Urinary bladder (tissue), 4 donors: ENCODE data around the gene CYP3A7. TPM values are rescaled to one million over a fixed set of nuclear protein-coding genes. Genes with fewer than 3 reads are reported as not detected.
"Not testable (repeated sequence)": the region's sequence is repeated elsewhere in the genome, so short reads cannot be mapped to it uniquely, and the experiment has no call there.

ENCODE experiments used
- DNase-seq: peaks from one replicate; pipeline ENCODE4 v3.0.0-alpha.2; 2015; ENCODE audit errors: extremely low spot score
- H3K27ac ChIP-seq: one replicate; pipeline ENCODE4 v1.5.1; 2013; ENCODE audit warnings: low read depth, mild to moderate bottlenecking, moderate library complexity
- H3K36me3 ChIP-seq: one replicate; pipeline ENCODE4 v1.6.1; 2013; ENCODE audit warnings: mild to moderate bottlenecking, moderate library complexity; ENCODE audit not compliant: insufficient read depth
- H3K4me1 ChIP-seq: one replicate; pipeline ENCODE4 v1.6.1; 2013; ENCODE audit warnings: mild to moderate bottlenecking, moderate library complexity; ENCODE audit not compliant: insufficient read depth
- H3K4me3 ChIP-seq: one replicate; pipeline ENCODE4 v1.5.1; 2013; ENCODE audit warnings: low read depth, low read length
- WGBS: extraction: QIAGEN DNeasy Blood & Tissue Kit; methylation state at CpG from one replicate; pipeline ENCODE4 v1.1.7; 2013; 5-methylcytosine and 5-hydroxymethylcytosine counted together
- polyA plus RNA-seq: library from polyadenylated mRNA; stranded (reverse); fragments of 200-250 nt; gene quantifications from one replicate; pipeline ENCODE4 v1.2.3, GENCODE V29; 2013
- total RNA-seq: library from RNA; depleted of rRNA; stranded (reverse); fragments of >200 nt; gene quantifications from one replicate; pipeline ENCODE4 v1.2.3, GENCODE V29; 2014
- donor health status: healthy with polysubstance abuse.
- donor health status: healthy.

Gene CYP3A7
- 0.21 TPM for total RNA-seq
- polyA plus RNA-seq: 0.06 TPM

- no peak within 1 kb of the TSS for H3K27ac ChIP-seq
- no peak within 1 kb of the TSS for H3K4me3 ChIP-seq
- WGBS: 24% methylated on average over 5 of the region's 5 CpGs
- H3K4me1 ChIP-seq: no peaks in the 10 kb centered on the region
- H3K36me3 ChIP-seq: no peaks in the 10 kb centered on the region
- DNase-seq: no peak
Measured at GRCh38 chr7:99734987-99735386, at the start of gene CYP3A7. Gene CYP3A7 (minus strand): TSS chr7:99735196. CDS start chr7:99735093, 103 bp downstream.

- Histone ChIP-seq H3K4me1 (no peaks in the 10 kb centered on the region), H3K36me3 (no peaks in the 10 kb centered on the region), H3K27ac (no peak within 1 kb of the TSS), H3K4me3 (no peak within 1 kb of the TSS)
- no peak for DNase-seq
Measured at GRCh38 chr7:99784007-99784406, 49.0 kb upstream of the CYP3A7 start, which contains the start of gene CYP3A4. Gene CYP3A4 (minus strand): TSS chr7:99784184. CDS start chr7:99784081, 103 bp downstream.

- no peak overlapping the region for H3K4me3 ChIP-seq
- no peak overlapping the region for H3K27ac ChIP-seq
- WGBS: 67% methylated on average over 5 of the region's 5 CpGs
- H3K36me3 ChIP-seq: no peaks in the 10 kb centered on the region
- no peaks in the 10 kb centered on the region for H3K4me1 ChIP-seq
- no peak for DNase-seq
Measured at GRCh38 chr7:99782012-99782953, 47.3 kb upstream of the CYP3A7 start.

GRCh38 chr7:99780588-99780987, 45.6 kb upstream of the CYP3A7 start:
- no peak overlapping the region for H3K27ac ChIP-seq
- H3K4me1 ChIP-seq: no peaks in the 10 kb centered on the region
- H3K4me3 ChIP-seq: no peak overlapping the region
- DNase-seq: no peak
- H3K36me3 ChIP-seq: no peaks in the 10 kb centered on the region
- WGBS: 80% methylated on average over 1 of the region's 1 CpG

- 80% methylated on average over 3 of the region's 3 CpGs for WGBS
- Histone ChIP-seq H3K27ac (no peak overlapping the region), H3K4me1 (no peaks in the 10 kb centered on the region), H3K4me3 (no peak overlapping the region), H3K36me3 (no peaks in the 10 kb centered on the region)
- no peak for DNase-seq
Measured at GRCh38 chr7:99779949-99780348, 45.0 kb upstream of the CYP3A7 start.

GRCh38 chr7:99778880-99779279, 43.9 kb upstream of the CYP3A7 start:
- 81% methylated on average over 5 of the region's 5 CpGs for WGBS
- Histone ChIP-seq H3K27ac (no peak overlapping the region), H3K4me1 (no peaks in the 10 kb centered on the region), H3K36me3 (no peaks in the 10 kb centered on the region), H3K4me3 (no peak overlapping the region)
- no peak for DNase-seq

GRCh38 chr7:99773395-99773794, 38.4 kb upstream of the CYP3A7 start:
- 70% methylated on average over 1 of the region's 1 CpG for WGBS
- not testable (repeated sequence) for H3K36me3 ChIP-seq, H3K4me3 ChIP-seq, H3K4me1 ChIP-seq, DNase-seq, H3K27ac ChIP-seq

- no peaks in the 10 kb centered on the region for H3K36me3 ChIP-seq
- no peaks in the 10 kb centered on the region for H3K4me1 ChIP-seq
- H3K4me3 ChIP-seq: no peak overlapping the region
- DNase-seq: no peak
- WGBS: 80% methylated on average over 1 of the region's 1 CpG
- no peak overlapping the region for H3K27ac ChIP-seq
Measured at GRCh38 chr7:99772565-99772964, 37.6 kb upstream of the CYP3A7 start.

GRCh38 chr7:99769494-99769893, 34.5 kb upstream of the CYP3A7 start:
- 90% methylated on average over 3 of the region's 3 CpGs for WGBS
- not testable (repeated sequence) for H3K4me3 ChIP-seq, DNase-seq, H3K27ac ChIP-seq, H3K36me3 ChIP-seq, H3K4me1 ChIP-seq

GRCh38 chr7:99768471-99768870, 33.5 kb upstream of the CYP3A7 start:
- no peak for DNase-seq
- Histone ChIP-seq H3K36me3 (no peaks in the 10 kb centered on the region), H3K4me1 (no peaks in the 10 kb centered on the region), H3K4me3 (no peak overlapping the region), H3K27ac (no peak overlapping the region)
- 88% methylated on average over 2 of the region's 2 CpGs for WGBS

GRCh38 chr7:99767662-99768061, 32.7 kb upstream of the CYP3A7 start:
- no peak overlapping the region for H3K4me3 ChIP-seq
- H3K27ac ChIP-seq: no peak overlapping the region
- 45% methylated on average over 1 of the region's 1 CpG for WGBS
- no peak for DNase-seq
- no peaks in the 10 kb centered on the region for H3K36me3 ChIP-seq
- no peaks in the 10 kb centered on the region for H3K4me1 ChIP-seq

GRCh38 chr7:99766484-99767099, 31.6 kb upstream of the CYP3A7 start:
- no peaks in the 10 kb centered on the region for H3K36me3 ChIP-seq
- no peak overlapping the region for H3K4me3 ChIP-seq
- DNase-seq: no peak
- no peaks in the 10 kb centered on the region for H3K4me1 ChIP-seq
- no peak overlapping the region for H3K27ac ChIP-seq
- WGBS: 65% methylated on average over 3 of the region's 3 CpGs

GRCh38 chr7:99764478-99764877, 29.5 kb upstream of the CYP3A7 start:
- DNase-seq: no peak
- no peak overlapping the region for H3K4me3 ChIP-seq
- no peaks in the 10 kb centered on the region for H3K4me1 ChIP-seq
- no peaks in the 10 kb centered on the region for H3K36me3 ChIP-seq
- 80% methylated on average over 3 of the region's 3 CpGs for WGBS
- H3K27ac ChIP-seq: no peak overlapping the region

- 50% methylated on average over 7 of the region's 7 CpGs for WGBS
- DNase-seq: no peak
- Histone ChIP-seq H3K4me1 (no peaks in the 10 kb centered on the region), H3K27ac (no peak overlapping the region), H3K36me3 (no peaks in the 10 kb centered on the region), H3K4me3 (no peak overlapping the region)
Measured at GRCh38 chr7:99762680-99763327, 27.8 kb upstream of the CYP3A7 start.
